ENCODE results near the gene RABEPK.

- TF ChIP-seq RB1 (IDR thresholded peaks at IDR 0.05; ENCODE audit: borderline replicate concordance), result no peak
- TF ChIP-seq EP300 (IDR thresholded peaks at IDR 0.05; ENCODE audit: borderline replicate concordance in 1 of 2, control insufficient read depth in 1 of 2, low read depth in 2 of 2, low read length in 2 of 2), result no peak
- TF ChIP-seq CTCF (IDR thresholded peaks at IDR 0.05 in 2 of 3, conservative IDR thresholded peaks at IDR 0.05 in 1 of 3; ENCODE audit: control insufficient read depth in 2 of 3, extremely low read depth in 1 of 3, insufficient read depth in 1 of 3, low read depth in 3 of 3, low read length in 3 of 3), result no peak
- no peak for TF ChIP-seq JUND (IDR thresholded peaks at IDR 0.05; ENCODE audit: low read depth, low read length)
- no peak for TF ChIP-seq NKRF (conservative IDR thresholded peaks at IDR 0.05)
- no peak for TF ChIP-seq TARDBP (IDR thresholded peaks at IDR 0.05; ENCODE audit: borderline replicate concordance)
- TF ChIP-seq RBBP5 (conservative IDR thresholded peaks at IDR 0.05), result no peak
- no peak for TF ChIP-seq RAD21 (IDR thresholded peaks at IDR 0.05; ENCODE audit: insufficient read depth, low read depth, low read length)
- no peak for TF ChIP-seq ATF2 (IDR thresholded peaks at IDR 0.05; ENCODE audit: low read length)
- TF ChIP-seq ZNF274 (IDR thresholded peaks at IDR 0.05; ENCODE audit: insufficient read depth, insufficient read length), result no peak
- TF ChIP-seq FOXM1 (IDR thresholded peaks at IDR 0.05; ENCODE audit: low read depth, low read length), result no peak
- no peak for TF ChIP-seq CEBPB (IDR thresholded peaks at IDR 0.05; ENCODE audit: borderline replicate concordance in 1 of 2, low read depth in 2 of 2, low read length in 2 of 2)
These were observed 30.4 kb upstream of the RABEPK start for GRCh38 chr9:125169895-125170294.
